GM12878 (cell line): ENCODE results near the gene PRMT2. TPM values are rescaled to one million over a fixed set of nuclear protein-coding genes. Genes with fewer than 3 reads are reported as not detected.

ENCODE experiments used
- ATF3 ChIP-seq: IDR thresholded peaks from 2 replicates; pipeline ENCODE4 v1.6.1; 2011; ENCODE audit warnings: low read depth, mild to moderate bottlenecking, low read length, moderate library complexity, borderline replicate concordance; ENCODE audit errors: extremely low read depth
- ATF7 ChIP-seq: fragments of 450-650 bp; IDR thresholded peaks from 2 replicates; pipeline ENCODE4 v1.6.1; 2016; ENCODE audit warnings: low read depth, mild to moderate bottlenecking
- CHD2 ChIP-seq: IDR thresholded peaks from 2 replicates; pipeline ENCODE4 v1.6.1; 2011; ENCODE audit warnings: low read depth, low read length, improper control_type of control experiment, borderline replicate concordance
- LARP7 ChIP-seq: fragments of 450-650 bp; IDR thresholded peaks from 2 replicates; pipeline ENCODE4 v1.6.1; 2017; ENCODE audit warnings: mild to moderate bottlenecking
- MLLT1 ChIP-seq: fragments of 450-650 bp; IDR thresholded peaks from 2 replicates; pipeline ENCODE4 v1.6.1; 2016; ENCODE audit warnings: mild to moderate bottlenecking
- NBN ChIP-seq: fragments of 450-650 bp; IDR thresholded peaks from 2 replicates; pipeline ENCODE4 v1.6.1; 2016
- NR2C1 ChIP-seq: fragments of 450-650 bp; IDR thresholded peaks from 2 replicates; pipeline ENCODE4 v1.6.1; 2017; ENCODE audit warnings: antibody characterized with exemption, mild to moderate bottlenecking, moderate library complexity
- POLR2AphosphoS2 ChIP-seq: IDR thresholded peaks from 2 replicates; pipeline ENCODE4 v1.6.1; 2011; ENCODE audit warnings: low read depth, mild to moderate bottlenecking, low read length, improper control_type of control experiment, moderate library complexity
- RELB ChIP-seq: fragments of 450-650 bp; IDR thresholded peaks from 2 replicates; pipeline ENCODE4 v1.6.1; 2017; ENCODE audit warnings: low read depth, mild to moderate bottlenecking, moderate library complexity
- SMAD1 ChIP-seq: fragments of 450-650 bp; IDR thresholded peaks from 2 replicates; pipeline ENCODE4 v1.6.1; 2018; ENCODE audit warnings: mild to moderate bottlenecking, low read depth; ENCODE audit not compliant: partially characterized antibody
- SMAD5 ChIP-seq: IDR thresholded peaks from 2 replicates; pipeline ENCODE4 v1.6.1; 2016; ENCODE audit warnings: antibody characterized with exemption, low read depth
- SP1 ChIP-seq: IDR thresholded peaks from one replicate; pipeline ENCODE4 v1.6.1; 2011; ENCODE audit warnings: low read depth, low read length
- STAT1 ChIP-seq: fragments of 450-650 bp; conservative IDR thresholded peaks from 2 replicates; pipeline ENCODE4 v1.6.1; 2014; ENCODE audit warnings: antibody characterized with exemption, mild to moderate bottlenecking
- TAF1 ChIP-seq: IDR thresholded peaks from 2 replicates; pipeline ENCODE4 v1.6.1; 2011; ENCODE audit warnings: mild to moderate bottlenecking, low read depth, low read length, borderline replicate concordance
- TCF12 ChIP-seq: IDR thresholded peaks from 2 replicates; pipeline ENCODE4 v1.6.1; 2011; ENCODE audit warnings: low read depth, mild to moderate bottlenecking, low read length
- WRNIP1 ChIP-seq: IDR thresholded peaks from 2 replicates; pipeline ENCODE4 v1.6.1; 2011; ENCODE audit warnings: low read depth, low read length, improper control_type of control experiment, borderline replicate concordance
- polyA plus RNA-seq, 11 experiments: library from polyadenylated mRNA; depleted of rRNA in 4 of 11; unstranded in 6 of 11; stranded (reverse) in 5 of 11; fragments of >200 nt; fragmentation: Nextera tagmentation in 4 of 11; fragmentation: Illumina TruSeq in 1 of 11; extraction: Ambion mirVana in 4 of 11; extraction: Trizol in 1 of 11; gene quantifications; 1 replicate in 1 of 11; 2 replicates in 10 of 11; pipeline versions ENCODE4 v1.2.1 to v1.2.3, GENCODE V29; 2011 to 2016; ENCODE audit warnings: inconsistent platforms in 2 of 11, missing spikeins in 2 of 11, low read depth in 1 of 11
- total RNA-seq, 4 experiments: library from RNA; depleted of rRNA in 3 of 4; stranded (reverse); fragments of >200 nt in 3 of 4; fragmentation: Illumina TruSeq in 1 of 4; extraction: Trizol in 1 of 4; gene quantifications; 2 replicates each; pipeline versions ENCODE4 v1.2.1 to v1.2.3, GENCODE V29; 2013 to 2021
- TF ChIP-seq, protein P1 (sequence below): fragments of 450-650 bp; IDR thresholded peaks from 2 replicates; pipeline ENCODE4 v1.6.1; 2017; ENCODE audit warnings: mild to moderate bottlenecking, moderate library complexity
- TF ChIP-seq, protein P2 (sequence below): IDR thresholded peaks from 2 replicates; pipeline ENCODE4 v1.6.1; 2011; ENCODE audit warnings: borderline replicate concordance, low read depth, mild to moderate bottlenecking, moderate library complexity, low read length; ENCODE audit not compliant: insufficient read depth, poor library complexity, severe bottlenecking
- TF ChIP-seq, protein P3 (sequence below): IDR thresholded peaks from 2 replicates; pipeline ENCODE4 v1.6.1; 2012; ENCODE audit warnings: low read length, inconsistent platforms

PRMT2 gene
- total and polyA plus RNA-seq, 10 of the 15 experiments (the other 5 are each of a cell fraction or from before 2014, with no cell fraction given): 16.1 to 48.6 (median 36.2) TPM

GRCh38 chr21:46635324-46636180, at the start of gene PRMT2 (continued):
- TF ChIP-seq ATF3 (0 out of 2 replicates have a peak, but pooled peaks have one; percentile 7), RELB (0 out of 2 replicates have a peak, but pooled peaks have one; percentile 36), SMAD5 (peak; percentile 88), NR2C1 (no peak), LARP7 (peak; percentile 94), SMAD1 (no peak), ATF7 (no peak), TCF12 (peak; percentile 71), MLLT1 (no peak; the same call in 1 of the 2 replicates), SP1 (peak; percentile 19), WRNIP1 (no peak), TAF1 (peak; percentile 88), STAT1 (no peak), CHD2 (no peak), POLR2AphosphoS2 (peak; percentile 80), NBN (peak; percentile 71)
- TF ChIP-seq, protein P1, sequence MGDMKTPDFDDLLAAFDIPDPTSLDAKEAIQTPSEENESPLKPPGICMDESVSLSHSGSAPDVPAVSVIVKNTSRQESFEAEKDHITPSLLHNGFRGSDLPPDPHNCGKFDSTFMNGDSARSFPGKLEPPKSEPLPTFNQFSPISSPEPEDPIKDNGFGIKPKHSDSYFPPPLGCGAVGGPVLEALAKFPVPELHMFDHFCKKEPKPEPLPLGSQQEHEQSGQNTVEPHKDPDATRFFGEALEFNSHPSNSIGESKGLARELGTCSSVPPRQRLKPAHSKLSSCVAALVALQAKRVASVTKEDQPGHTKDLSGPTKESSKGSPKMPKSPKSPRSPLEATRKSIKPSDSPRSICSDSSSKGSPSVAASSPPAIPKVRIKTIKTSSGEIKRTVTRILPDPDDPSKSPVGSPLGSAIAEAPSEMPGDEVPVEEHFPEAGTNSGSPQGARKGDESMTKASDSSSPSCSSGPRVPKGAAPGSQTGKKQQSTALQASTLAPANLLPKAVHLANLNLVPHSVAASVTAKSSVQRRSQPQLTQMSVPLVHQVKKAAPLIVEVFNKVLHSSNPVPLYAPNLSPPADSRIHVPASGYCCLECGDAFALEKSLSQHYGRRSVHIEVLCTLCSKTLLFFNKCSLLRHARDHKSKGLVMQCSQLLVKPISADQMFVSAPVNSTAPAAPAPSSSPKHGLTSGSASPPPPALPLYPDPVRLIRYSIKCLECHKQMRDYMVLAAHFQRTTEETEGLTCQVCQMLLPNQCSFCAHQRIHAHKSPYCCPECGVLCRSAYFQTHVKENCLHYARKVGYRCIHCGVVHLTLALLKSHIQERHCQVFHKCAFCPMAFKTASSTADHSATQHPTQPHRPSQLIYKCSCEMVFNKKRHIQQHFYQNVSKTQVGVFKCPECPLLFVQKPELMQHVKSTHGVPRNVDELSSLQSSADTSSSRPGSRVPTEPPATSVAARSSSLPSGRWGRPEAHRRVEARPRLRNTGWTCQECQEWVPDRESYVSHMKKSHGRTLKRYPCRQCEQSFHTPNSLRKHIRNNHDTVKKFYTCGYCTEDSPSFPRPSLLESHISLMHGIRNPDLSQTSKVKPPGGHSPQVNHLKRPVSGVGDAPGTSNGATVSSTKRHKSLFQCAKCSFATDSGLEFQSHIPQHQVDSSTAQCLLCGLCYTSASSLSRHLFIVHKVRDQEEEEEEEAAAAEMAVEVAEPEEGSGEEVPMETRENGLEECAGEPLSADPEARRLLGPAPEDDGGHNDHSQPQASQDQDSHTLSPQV: no peak
- TF ChIP-seq, protein P2, sequence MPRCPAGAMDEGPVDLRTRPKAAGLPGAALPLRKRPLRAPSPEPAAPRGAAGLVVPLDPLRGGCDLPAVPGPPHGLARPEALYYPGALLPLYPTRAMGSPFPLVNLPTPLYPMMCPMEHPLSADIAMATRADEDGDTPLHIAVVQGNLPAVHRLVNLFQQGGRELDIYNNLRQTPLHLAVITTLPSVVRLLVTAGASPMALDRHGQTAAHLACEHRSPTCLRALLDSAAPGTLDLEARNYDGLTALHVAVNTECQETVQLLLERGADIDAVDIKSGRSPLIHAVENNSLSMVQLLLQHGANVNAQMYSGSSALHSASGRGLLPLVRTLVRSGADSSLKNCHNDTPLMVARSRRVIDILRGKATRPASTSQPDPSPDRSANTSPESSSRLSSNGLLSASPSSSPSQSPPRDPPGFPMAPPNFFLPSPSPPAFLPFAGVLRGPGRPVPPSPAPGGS: no peak
- TF ChIP-seq, protein P3, sequence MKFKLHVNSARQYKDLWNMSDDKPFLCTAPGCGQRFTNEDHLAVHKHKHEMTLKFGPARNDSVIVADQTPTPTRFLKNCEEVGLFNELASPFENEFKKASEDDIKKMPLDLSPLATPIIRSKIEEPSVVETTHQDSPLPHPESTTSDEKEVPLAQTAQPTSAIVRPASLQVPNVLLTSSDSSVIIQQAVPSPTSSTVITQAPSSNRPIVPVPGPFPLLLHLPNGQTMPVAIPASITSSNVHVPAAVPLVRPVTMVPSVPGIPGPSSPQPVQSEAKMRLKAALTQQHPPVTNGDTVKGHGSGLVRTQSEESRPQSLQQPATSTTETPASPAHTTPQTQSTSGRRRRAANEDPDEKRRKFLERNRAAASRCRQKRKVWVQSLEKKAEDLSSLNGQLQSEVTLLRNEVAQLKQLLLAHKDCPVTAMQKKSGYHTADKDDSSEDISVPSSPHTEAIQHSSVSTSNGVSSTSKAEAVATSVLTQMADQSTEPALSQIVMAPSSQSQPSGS: no peak
